HepG2 (cell line): ENCODE measurements around the gene LHPP. TPM values are rescaled to one million over a fixed set of nuclear protein-coding genes. Genes with fewer than 3 reads are reported as not detected.
A peak's percentile ranks its signal among the peaks of the same experiment; 100 is the strongest.

Source experiments
- ATAC-seq: fragments of 200-7000 bp; cut with Tn5 transposase; 3 replicates; pipeline ENCODE4 v1.9.1; 2020; ENCODE audit warnings: mild to moderate bottlenecking, moderate library complexity
- BruUV-seq: library from RNA; stranded (reverse); fragments of 400-500 nt; replicated peaks from 2 replicates; lab custom pipeline; 2021; lab: Mats Ljungman, UMichigan
- CTCF ChIA-PET: fragments of 300-600 bp; formaldehyde crosslinking; extraction: SDS; loops from one replicate; lab custom pipeline; 2021; ENCODE audit warnings: low total read pairs, inconsistent platforms, low intra/inter-chr PET ratio; lab: Yijun Ruan, JAX
- POLR2A ChIA-PET: fragments of 350-600 bp; sonication (Branson Sonifier 250); formaldehyde crosslinking; loops from one replicate; lab custom pipeline; 2020; ENCODE audit warnings: antibody characterized with exemption, inconsistent platforms; lab: Yijun Ruan, JAX
- DNase-seq: peaks from one replicate; pipeline ENCODE4 v3.0.0-alpha.2; 2015; ENCODE audit warnings: low spot score
- FAIRE-seq: peaks from 3 replicates; lab custom pipeline; 2011; peaks lifted over from hg19 to GRCh38; lab: Jason Lieb, UNC
- H2AFZ ChIP-seq: one replicate; pipeline ENCODE4 v1.6.1; 2011; ENCODE audit warnings: low read length, inconsistent platforms
- H3K27ac ChIP-seq: fragments of 300-600 bp; 3 replicates; pipeline ENCODE4 v1.8.0; 2011; ENCODE audit warnings: mixed run types, mild to moderate bottlenecking, mixed read lengths, low read length, inconsistent platforms; ENCODE audit not compliant: insufficient read depth; ENCODE audit errors: extremely low read length
- H3K27me3 ChIP-seq, 2 experiments: fragments of 200-600 bp in 1 of 2; 2 replicates in 1 of 2; 3 replicates in 1 of 2; pipeline versions ENCODE4 v1.6.0 to v1.8.0; 2011; ENCODE audit warnings: low read length in 2 of 2, mild to moderate bottlenecking in 2 of 2, moderate library complexity in 2 of 2, inconsistent platforms in 1 of 2; ENCODE audit not compliant: insufficient read depth in 2 of 2, control insufficient read depth in 1 of 2
- H3K36me3 ChIP-seq, 2 experiments: fragments of 200-600 bp in 1 of 2; replicated peaks in 1 of 2; 2 replicates in 1 of 2; 3 replicates in 1 of 2; pipeline versions ENCODE4 v1.5.1 to v1.8.0; 2011; ENCODE audit warnings: low read length in 2 of 2, inconsistent platforms in 1 of 2; ENCODE audit not compliant: insufficient read depth in 2 of 2, control insufficient read depth in 1 of 2
- H3K4me1 ChIP-seq: 2 replicates; pipeline ENCODE4 v1.5.1; 2012; ENCODE audit warnings: low read length, inconsistent platforms; ENCODE audit not compliant: insufficient read depth
- H3K4me2 ChIP-seq: 2 replicates; pipeline ENCODE4 v1.6.0; 2011; ENCODE audit warnings: low read depth, low read length, inconsistent platforms
- H3K4me3 ChIP-seq, 3 experiments: fragments of 200-600 bp in 1 of 3; sonication (generic), shearing (Covaris generic) in 1 of 3; replicated peaks in 1 of 3; 2 replicates each; pipeline ENCODE4 v1.5.1; 2011 to 2016; ENCODE audit warnings: low read length in 3 of 3, inconsistent platforms in 2 of 3, low read depth in 2 of 3, mild to moderate bottlenecking in 2 of 3, control low read depth in 1 of 3, mixed read lengths in 1 of 3; ENCODE audit not compliant: insufficient read depth in 1 of 3
- H3K79me2 ChIP-seq: one replicate; pipeline ENCODE4 v1.6.1; 2011; ENCODE audit warnings: low read length, inconsistent platforms; ENCODE audit not compliant: insufficient read depth
- H3K9ac ChIP-seq: 2 replicates; pipeline ENCODE4 v1.6.0; 2011; ENCODE audit warnings: mild to moderate bottlenecking, low read depth, low read length, inconsistent platforms; ENCODE audit not compliant: insufficient read depth
- H3K9me3 ChIP-seq: 2 replicates; pipeline ENCODE4 v1.5.1; 2012; ENCODE audit warnings: mild to moderate bottlenecking, low read length
- H4K20me1 ChIP-seq: 2 replicates; pipeline ENCODE4 v1.6.0; 2011; ENCODE audit warnings: inconsistent platforms, mild to moderate bottlenecking, low read length, moderate library complexity; ENCODE audit not compliant: insufficient read depth
- BCL6 ChIP-seq: IDR thresholded peaks from 2 replicates; pipeline ENCODE4 v1.6.1; 2016; ENCODE audit warnings: missing genetic modification reagents, missing compliant biosample characterization
- DRAP1 ChIP-seq: IDR thresholded peaks from 2 replicates; pipeline ENCODE4 v1.6.1; 2016; ENCODE audit warnings: missing genetic modification reagents, missing compliant biosample characterization
- GABPA ChIP-seq, 2 experiments: IDR thresholded peaks; 2 replicates each; pipeline ENCODE4 v1.6.1; 2011 to 2016; ENCODE audit warnings: low read depth in 2 of 2, low read length in 1 of 2, missing biosample characterization in 1 of 2, missing genetic modification characterization in 1 of 2
- SCMH1 ChIP-seq: sonication (generic); formaldehyde crosslinking; IDR thresholded peaks from 2 replicates; pipeline ENCODE4 v1.9.0; 2021; ENCODE audit warnings: missing genetic modification reagents, mild to moderate bottlenecking, borderline replicate concordance
- SMYD3 ChIP-seq: sonication (generic); formaldehyde crosslinking; IDR thresholded peaks from 2 replicates; pipeline ENCODE4 v1.8.1; 2023; ENCODE audit warnings: mild to moderate bottlenecking, missing genetic modification reagents
- whole genome bisulfite sequencing: methylation state at CpG from one replicate; pipeline ENCODE4 v1.1.6; 2017; ENCODE audit warnings: low lambda C conversion rate; 5-methylcytosine and 5-hydroxymethylcytosine counted together
- in situ Hi-C: cut with HindIII; loops from 2 replicates; pipeline ENCODE4 v1.10.0; 2017; ENCODE audit warnings: low pct_unique_long_range_greater_than_20kb; ENCODE audit not compliant: extremely low pct_ligation_motif_present
- intact Hi-C: fragments of 100-400 bp; cut with micrococcal nuclease; formaldehyde crosslinking; loops from one replicate; pipeline ENCODE4 v1.10.0; 2022; ENCODE audit not compliant: unreplicated experiment
- polyA plus RNA-seq, 8 experiments: library from polyadenylated mRNA; depleted of rRNA in 3 of 8; stranded (reverse) in 7 of 8; unstranded in 1 of 8; fragments of >200 nt; fragmentation: Illumina TruSeq in 4 of 8; extraction: Trizol in 4 of 8; gene quantifications; 2 replicates each; pipeline versions ENCODE4 v1.2.1 to v1.2.3, GENCODE V29; 2011 to 2016; ENCODE audit warnings: low read depth in 4 of 8, missing spikeins in 1 of 8, mixed read lengths in 1 of 8; ENCODE audit not compliant: insufficient read depth in 1 of 8
- total RNA-seq, 5 experiments: library from RNA; depleted of rRNA; stranded (reverse); fragments of >200 nt; fragmentation: Illumina TruSeq; extraction: Trizol; gene quantifications; 2 replicates each; pipeline ENCODE4 v1.2.3, GENCODE V29; 2016; ENCODE audit warnings: low read depth in 1 of 5

The LHPP gene
- total and polyA plus RNA-seq, 2 of the 13 experiments (the other 11 are each of a cell fraction or from before 2014, with no cell fraction given): 5.2 to 13.1 TPM

GRCh38 chr10:124590216-124591122 is 128.8 kb downstream of the LHPP start:
- CTCF ChIA-PET: no interaction called here
- Histone ChIP-seq H3K4me3 (no peak overlapping the region), H3K27me3 (no peaks in the 10 kb centered on the region), H2AFZ (no peak overlapping the region), H4K20me1 (no peaks in the 10 kb centered on the region), H3K36me3 (no peaks in the 10 kb centered on the region), H3K79me2 (no peaks in the 10 kb centered on the region), H3K9ac (no peak overlapping the region), H3K4me2 (peak overlapping the region; percentile 88; the same call in 1 of the 2 replicates), H3K4me1 (peaks cover 53% of the 10 kb centered on the region), H3K27ac (no peak overlapping the region), H3K9me3 (no peaks in the 10 kb centered on the region)
- intact Hi-C loops (no loop called here), in situ Hi-C loops (no loop called here)
- DNase-seq (no peak), ATAC-seq (no peak), FAIRE-seq (no peak)
- WGBS: 79% methylated on average over 14 of the region's 23 CpGs
- no TSS peak for BruUV-seq
- POLR2A ChIA-PET: interaction anchor here (1.2 to 2.8 kb wide), 6 partner anchors 13 to 172 kb away, joined by 4 to 12 read pairs (median 6); partner anchors contain the start of gene OAT
- peak; percentile 41; the same call in 1 of the 2 replicates for TF ChIP-seq BCL6 (CRISPR knock-in tag)
- TF ChIP-seq SMYD3 (CRISPR knock-in tag): no peak

- ChIA-PET POLR2A (no interaction called here), CTCF (no interaction called here)
- in situ Hi-C loops: no loop called here
- no peak for DNase-seq
- no peak overlapping the region for H3K9ac ChIP-seq
- intact Hi-C loops: no loop called here
- WGBS: 78% methylated on average over 4 of the region's 5 CpGs
- no peak for FAIRE-seq
- H3K27me3 ChIP-seq: no peaks in the 10 kb centered on the region
- H3K27ac ChIP-seq: no peak overlapping the region
- peaks cover 49% of the 10 kb centered on the region for H3K4me1 ChIP-seq
- H3K9me3 ChIP-seq: no peaks in the 10 kb centered on the region
- no peak for TF ChIP-seq DRAP1
- no peak for TF ChIP-seq SCMH1
- no peak for TF ChIP-seq GABPA (IDR thresholded peaks at IDR 0.05; ENCODE audit: low read depth, low read length)
- TF ChIP-seq GABPA (CRISPR knock-in tag; IDR thresholded peaks at IDR 0.05; ENCODE audit: low read depth): no peak
- TF ChIP-seq, all 625 proteins: peak for 0
- Histone ChIP-seq H3K79me2 (no peaks in the 10 kb centered on the region), H2AFZ (no peak overlapping the region), H3K4me2 (no peak overlapping the region), H4K20me1 (no peaks in the 10 kb centered on the region), H3K36me3 (no peaks in the 10 kb centered on the region), H3K4me3 (no peak overlapping the region)
- no TSS peak for BruUV-seq
- no peak for ATAC-seq
These were observed 129.5 kb downstream of the LHPP start for GRCh38 chr10:124591123-124591495.
